ENCODE measurements around the gene KLHL26.

KLHL26 gene

DNA sequence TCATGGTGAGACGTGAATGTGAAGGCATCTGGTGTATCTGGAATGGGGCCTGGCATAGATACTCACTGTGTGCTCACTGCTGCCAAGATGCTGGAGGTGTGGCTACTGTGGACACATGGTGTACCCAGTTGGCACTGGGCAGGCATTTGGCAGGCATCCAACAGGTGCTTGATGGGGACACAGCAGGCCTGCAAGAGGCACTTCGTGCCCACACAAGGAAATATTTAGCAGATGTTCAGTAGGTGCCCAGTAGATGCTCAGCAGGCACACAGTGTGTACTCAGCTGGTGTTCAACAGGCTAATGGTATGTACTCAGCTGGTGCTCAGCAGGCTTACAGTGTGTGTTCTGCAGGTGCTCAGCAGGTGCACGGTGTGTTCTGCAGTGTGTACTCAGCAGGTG, 60.9 kb downstream of the KLHL26 start:
- DNase-seq = peak; percentile 30 to 61 (median 30)

DNA sequence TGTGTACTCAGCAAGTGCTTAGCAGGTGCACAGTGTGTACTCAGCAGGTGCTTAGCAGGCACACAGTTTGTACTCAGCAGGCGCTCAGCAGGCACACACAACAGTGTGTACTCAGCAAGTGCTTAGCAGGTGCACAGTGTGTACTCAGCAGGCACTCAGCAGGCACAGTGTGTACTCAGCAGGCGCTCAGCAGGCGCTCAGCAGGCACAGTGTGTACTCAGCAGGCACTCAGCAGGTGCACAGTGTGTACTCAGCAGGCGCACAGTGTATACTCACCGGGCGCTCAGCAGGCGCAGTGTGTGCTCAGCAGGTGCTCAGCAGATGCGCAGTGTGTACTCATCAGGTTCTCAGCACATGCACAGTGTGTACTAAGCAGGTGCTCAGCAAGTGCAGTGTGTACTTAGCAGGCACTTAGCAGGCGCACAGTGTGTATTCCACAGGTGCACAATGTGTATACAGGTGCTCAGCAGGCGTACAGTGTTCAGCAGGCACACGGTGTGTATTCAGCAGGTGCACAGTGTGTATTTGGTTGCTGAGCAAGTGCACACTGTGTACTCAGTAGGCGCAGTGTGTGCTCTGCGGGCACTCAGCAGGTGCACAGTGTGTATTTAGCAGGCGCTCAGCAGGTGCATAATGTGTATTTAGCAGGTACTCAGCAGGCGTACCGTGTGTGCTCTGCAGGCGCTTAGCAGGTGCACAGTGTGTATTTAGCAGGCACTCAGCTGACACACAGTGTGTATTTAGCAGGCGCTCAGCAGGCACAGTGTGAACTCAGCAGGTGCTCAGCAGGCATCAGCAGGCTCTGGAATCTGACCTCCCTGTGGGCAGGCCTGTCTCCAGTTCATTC, 61.7 kb downstream of the KLHL26 start:
- peak in 2 of 3 experiments; percentile 24 to 39 for DNase-seq

DNA sequence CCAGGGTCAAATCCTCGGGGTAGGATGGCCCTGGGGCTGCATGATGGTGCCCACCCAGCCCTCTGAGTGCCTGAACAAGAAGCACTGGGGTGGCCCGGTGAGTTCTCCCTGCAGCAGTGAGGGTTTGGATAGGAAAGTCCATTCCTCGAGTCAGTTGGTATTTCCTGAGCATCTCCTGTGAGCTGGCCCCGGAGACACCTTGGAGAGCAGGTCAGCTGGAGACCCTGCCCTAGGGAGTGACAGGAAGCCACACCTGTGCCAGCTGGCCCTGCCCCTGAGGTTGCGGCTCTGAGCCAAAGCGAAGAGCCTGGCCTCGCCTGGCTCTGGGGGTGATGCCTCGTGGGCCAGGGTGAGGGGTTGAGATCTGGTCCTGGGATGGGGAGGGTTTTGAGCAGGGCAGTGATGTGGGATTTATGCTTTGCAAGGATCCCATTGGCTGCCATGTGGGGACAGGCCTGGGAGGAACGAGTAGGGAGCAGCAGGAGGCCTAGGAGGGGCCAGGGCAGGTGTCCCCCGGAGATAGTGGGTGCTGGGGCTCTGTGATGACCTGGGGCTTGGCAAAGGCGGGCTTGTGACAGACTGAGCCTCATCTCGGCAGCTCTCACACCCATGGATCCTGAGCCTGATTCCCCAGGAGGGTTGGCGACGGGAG, 62.7 kb downstream of the KLHL26 start:
- DNase-seq = no peak

DNA sequence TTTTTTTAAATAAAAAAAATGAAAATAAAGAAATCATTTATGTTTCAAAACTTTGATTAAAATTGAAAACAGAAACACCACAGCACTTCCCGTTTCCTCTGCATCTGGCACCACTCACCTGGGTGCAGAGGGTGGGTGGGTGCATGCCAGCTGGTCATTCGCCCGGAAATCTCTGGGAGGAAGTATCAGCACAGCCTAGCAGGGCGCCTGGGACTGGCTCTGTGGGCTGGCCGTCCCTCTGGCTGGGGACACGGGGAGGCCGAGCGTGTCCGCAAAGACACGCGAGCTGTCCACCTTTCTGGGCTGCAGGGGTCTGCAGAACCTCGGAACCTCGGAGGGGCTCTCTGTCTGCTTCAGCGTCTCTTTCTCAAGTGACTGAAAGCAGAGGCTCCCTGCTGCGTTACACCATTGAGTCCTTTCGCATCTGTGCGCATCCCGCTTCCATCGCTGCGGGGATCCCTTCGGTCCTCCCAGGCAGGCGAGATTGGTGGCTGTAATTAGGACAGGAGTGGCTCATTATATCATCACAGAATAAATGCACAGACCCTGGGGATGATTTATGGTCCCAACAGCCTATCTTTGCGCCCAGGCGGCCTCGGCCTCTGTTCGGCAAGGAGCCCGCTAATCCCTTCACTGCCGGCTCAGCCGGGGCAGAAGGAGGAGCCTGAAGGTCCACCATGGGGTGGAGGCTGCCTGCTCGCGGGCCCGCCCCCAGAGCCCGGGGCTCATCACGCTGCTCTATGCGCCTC, 63.8 kb downstream of the KLHL26 start:
- peak; percentile 79 to 99 (median 94) for DNase-seq

DNA sequence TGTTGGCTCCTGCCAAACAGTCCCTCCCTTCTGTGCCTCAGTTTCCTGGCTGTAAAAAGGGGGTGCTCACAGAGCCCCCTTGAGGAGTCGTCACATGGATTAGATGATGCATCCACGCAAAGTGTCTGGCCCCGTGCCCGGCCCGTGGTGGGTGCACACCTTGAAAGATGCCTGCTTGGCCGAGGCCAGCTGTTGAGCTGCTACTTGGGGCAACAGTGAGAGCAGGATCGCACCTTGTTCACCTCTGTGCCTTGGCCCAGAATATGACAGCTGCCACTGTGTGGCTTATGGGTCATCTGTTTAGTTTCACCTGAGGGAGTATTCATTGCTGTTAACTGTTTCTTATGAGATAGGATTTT, 64.4 kb downstream of the KLHL26 start:
- peak in 1 of 3 experiments; percentile 77 for DNase-seq

DNA sequence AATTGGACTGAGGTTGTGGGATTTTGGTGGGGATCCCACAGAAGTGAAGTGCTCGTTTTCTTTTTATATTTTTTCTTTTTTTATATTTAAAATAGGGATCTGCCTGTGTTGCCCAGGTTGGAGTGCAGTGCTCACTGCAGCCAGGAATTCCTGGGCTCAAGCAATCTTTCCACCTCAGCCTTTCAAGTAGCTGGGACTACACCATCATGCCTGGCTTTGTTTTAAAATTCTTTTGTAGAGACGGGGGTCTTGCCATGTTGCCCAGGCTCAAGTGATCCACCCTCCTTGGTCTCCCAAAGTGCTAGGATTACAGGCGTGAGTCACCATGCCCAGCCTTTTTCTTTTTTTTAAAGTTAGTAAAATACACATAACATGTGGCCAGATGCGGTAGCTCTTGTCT, 67.2 kb downstream of the KLHL26 start:
- DNase-seq = no peak

DNA sequence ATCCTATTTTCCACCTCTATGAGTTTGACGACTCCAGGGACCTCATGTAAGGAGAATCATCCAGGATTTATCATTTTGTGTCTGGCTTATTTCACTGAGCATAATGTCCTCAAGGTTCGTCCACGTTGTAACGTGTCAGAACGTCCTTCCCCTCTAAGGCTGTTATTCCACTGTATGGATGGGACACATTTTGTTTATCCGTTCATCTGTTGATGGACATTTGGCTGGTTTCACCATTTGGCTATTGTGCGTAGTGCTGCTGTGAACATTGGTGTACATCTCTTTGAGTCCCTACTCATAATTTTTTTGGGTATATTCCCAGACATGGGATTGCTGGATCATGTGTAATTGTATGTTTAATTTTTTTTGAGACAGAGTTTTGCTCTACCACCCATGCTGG, 68.1 kb downstream of the KLHL26 start:
- no peak for DNase-seq

DNA sequence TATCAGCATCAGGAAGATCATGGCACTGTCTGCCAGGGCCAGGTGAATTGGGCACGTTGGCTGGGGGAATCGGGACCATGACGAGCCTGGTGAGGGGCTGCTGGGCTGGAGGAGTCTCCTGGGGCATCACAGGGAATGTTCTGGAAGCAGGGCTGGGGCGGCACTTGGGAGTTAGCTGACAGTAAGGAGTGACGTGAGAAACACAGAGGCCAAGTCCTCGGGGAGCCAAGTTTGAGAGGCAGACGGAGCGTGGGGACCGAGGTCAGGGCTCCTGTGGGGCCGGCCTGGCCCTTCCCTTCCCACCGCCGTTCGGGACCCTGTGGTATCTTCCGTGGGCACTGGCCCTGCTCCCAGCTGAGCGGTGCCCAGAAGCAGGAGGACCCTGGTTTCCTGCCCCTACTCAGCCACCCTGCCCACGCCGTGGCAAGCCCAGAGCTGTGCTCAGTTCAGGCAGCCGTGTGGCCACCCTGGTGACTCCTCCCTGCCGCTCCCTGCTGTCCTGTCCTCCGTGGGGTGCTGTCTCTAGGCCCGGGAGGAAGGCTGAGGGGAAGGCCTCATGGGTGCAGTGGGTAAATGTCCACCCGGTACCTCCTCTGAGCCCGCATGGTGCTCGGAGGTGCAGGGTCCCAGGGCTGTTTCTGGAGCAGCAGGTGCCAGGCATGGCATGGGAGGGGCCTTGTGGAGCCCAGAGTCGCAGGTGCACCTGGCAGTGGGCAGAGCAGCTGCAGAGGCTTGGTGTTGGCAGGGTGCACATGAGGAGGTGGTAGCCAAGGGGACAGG, 71.8 kb downstream of the KLHL26 start:
- DNase-seq = peak; percentile 3 to 77 (median 72)

DNA sequence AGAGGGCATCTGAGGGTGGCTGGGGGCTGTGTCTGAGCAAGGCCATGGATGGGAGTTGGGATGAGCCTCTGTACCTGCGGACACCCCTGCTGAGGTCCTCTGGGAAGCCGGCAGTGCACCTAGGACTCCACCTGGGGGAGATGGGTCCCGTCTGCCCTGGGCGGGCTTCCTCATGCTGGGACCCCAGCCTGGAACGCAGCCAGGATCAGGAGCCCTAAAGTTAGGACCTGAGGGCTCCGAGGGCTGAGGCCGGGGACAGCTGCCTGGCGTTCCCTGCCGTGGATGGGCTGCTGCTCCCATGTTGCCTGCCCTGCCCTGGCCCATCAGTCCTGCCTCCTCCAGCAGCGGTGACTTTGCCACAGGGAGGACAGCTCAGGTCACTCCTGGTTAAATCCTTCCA, 72.7 kb downstream of the KLHL26 start:
- DNase-seq = no peak

DNA sequence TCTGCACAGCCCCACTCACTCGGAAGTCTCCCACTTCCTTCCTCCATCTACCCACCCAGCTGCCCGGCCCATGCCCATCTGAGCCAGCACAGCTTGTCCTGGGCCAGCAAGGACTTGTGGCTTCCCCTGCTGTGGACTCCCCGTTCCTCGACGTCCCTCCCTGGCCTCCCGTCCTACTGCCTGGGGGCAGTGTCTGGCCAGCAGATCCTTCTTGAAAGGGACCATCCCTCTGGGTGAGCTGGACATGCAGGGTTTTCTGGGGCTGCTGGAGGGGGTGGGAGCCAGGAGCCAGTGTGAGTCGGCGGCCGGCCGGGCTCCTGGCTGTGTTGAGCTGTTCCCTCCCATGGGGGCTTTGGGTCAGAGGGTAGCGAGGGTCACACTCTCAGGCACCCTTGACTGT, 73.4 kb downstream of the KLHL26 start:
- no peak for DNase-seq

DNA sequence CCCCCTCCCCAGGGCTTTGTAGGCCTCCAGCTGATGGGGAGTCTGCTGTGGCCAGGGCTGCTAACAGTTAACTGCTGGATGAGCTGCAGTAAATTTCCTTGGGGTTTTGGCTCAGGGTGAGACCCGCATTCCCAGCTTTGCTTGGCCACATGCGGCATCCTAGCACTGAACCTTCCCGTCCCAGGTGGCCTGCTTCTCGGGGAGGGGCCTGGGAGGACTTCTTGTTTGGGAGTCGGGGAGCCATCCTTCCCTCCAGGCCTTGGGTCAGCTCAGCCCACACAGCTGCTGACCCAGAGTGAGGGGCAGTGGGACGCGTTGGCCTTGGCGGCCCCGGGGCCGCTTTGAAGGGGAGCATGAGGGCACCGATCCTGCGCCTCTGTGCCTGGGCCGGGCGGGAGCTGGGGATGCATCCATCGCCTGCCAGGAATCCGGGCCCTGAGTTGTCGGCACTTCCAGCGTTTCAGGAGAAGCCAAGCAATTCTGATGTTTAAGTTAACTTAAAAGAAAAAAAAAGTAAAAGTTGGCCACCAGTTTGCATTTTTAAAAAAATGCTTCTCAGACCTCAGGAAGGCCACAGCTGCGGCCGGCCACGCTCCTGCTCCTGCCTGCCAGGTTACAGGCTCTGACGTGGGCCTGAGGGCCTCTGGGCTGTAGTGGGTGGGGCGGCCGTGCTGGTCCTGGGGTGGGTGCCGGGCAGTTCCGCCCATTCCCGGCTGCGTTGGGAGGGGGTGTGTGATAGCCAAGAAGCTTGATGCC, 74.3 kb downstream of the KLHL26 start:
- no peak for DNase-seq

DNA sequence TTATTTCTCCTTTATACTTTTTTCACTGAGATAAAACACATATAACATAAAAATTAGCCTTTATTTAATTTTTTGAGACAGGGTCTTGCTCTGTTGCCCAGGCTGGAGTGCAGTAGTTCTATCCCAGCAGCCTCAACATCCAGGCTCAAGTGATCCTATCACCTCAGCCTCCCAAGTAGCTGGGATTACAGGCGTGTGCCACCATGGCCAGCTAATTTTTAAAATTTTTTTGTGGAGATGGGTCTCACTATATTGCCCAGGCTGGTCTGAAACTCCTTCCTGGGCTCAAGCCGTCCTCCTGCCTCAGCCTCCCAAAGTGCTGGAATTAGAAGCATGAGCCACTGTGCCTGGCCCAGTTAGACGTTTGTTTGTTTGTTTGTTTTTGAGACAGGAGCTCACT, 75.1 kb downstream of the KLHL26 start:
- no peak for DNase-seq

DNA sequence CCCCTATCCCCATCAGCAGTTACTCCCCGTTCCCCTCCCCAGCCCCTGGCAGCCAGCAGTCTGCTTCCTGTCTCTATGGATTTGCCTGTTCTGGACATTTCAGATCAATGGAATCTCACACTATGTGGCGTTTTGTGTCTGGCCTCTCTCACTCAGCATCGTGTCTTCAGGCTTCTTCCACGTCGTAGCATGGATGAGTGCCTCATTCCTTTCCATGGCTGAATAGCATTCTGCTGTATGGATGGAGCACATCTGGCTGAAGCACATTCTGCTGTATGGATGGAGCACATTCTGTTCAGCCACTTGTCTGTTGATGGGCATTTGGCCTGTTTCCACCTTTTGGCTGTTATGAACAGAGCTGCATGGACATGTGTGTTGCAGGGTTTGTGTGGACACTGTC, 76.2 kb downstream of the KLHL26 start:
- no peak for DNase-seq

DNA sequence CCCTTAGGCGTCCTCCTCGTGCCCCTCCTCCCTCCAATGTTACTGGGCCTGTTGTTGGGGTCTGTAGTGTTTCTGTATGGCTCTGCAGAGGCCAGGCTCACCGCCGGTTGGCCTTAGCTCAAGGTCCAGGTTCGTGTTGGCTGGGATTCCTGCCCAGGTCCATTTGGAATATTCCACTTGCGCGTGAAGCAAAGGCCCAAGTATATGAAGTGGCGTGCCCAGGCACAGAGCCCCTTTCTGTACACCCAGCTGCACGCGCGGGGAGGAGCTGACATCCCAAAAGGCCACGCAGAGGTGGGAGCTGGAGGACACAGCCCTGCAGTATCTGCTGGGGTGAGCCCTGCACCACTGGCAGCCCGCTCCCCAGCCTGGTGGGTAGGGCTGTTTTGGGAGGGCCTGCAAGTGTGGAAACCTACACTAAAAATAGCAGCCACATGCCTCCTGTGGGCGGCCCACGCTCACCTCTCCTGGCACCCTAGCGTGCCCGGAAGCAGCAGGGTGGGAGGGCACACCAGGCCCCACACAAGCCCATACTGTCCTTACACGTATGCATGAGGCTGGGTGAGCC, 76.8 kb downstream of the KLHL26 start:
- no peak for DNase-seq

DNA sequence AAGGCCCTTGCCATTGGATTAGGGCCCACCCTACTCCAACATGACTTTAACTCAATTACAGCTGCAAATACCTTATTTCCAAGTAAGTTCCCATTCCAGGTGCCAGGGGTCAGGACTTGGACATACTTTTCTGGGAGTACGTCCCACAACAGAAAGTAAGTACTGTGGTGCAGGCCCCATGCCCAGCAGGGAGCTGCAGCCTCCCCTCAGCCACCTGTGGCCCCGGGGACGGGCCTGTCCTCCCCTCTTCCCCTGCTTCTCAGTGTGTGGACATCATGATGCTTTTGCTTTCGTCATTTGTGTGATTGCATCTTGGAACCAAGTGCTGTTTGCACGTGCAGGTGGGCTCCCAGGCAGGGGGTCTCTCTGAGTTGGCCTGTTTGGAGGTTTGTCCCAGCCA, 78.6 kb downstream of the KLHL26 start:
- no peak for DNase-seq

DNA sequence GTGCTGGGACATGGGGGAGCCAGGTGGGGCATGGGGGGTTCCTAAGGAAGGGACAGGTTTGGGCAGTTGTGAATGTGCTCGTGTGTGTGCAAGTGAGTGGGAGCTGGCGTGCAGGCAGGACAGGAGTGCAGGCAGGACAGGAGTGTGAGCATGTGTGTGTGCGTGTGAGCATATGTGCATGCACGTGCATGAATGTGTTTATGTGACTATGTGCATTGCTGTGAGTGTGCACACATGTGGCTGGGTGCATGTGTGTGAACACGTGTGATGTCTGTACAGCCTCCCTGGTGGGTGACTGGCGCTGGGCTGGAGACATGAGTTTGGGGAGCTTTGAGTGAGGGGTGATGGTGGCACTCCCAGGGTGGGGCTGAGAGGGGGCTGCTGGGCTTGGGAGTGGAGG, 80.0 kb downstream of the KLHL26 start:
- DNase-seq = no peak

DNA sequence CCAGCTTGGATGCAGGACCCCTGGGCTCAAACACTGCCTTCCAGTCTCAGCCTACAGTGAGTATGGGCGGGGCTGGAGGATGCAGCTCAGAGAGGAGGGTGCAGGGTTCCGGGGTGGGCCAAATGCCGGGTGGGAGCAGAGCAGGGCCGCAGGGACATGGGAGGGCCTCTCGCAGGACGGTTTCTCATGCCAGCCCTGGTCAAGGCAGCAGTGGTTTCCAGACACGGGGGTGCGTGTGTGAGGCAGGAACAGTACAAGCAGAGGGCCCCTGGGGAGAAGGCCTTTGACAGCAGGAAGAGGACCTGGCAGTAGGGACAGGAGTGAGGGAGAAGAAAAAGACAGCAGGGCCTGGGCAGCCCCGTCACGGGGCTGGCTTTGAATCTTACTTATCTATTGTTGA, 80.8 kb downstream of the KLHL26 start:
- DNase-seq = no peak

DNA sequence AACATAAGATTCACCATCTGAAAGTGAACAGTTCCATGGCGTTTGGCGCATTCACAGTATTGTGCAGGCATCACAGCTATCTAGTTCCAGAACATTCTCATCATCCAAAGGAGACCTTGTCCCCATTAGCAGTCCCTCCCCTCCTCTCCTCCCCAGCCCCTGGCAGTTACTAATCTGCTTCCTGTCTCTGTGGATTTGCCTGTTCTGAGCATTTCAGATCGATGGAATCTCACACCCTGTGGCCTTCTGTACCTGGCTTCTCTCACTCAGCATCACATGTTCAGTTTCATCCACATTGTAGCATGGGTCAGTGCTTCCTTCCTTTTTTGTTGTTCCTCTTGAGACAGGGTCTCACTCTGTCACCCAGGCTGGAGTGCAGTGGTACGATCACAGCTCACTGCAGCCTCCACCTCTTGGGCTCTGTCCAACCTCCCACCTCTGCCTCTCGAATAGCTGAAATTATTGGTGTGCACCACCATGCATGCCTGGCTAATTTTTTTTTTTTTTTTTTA, 81.2 kb downstream of the KLHL26 start:
- no peak for DNase-seq

DNA sequence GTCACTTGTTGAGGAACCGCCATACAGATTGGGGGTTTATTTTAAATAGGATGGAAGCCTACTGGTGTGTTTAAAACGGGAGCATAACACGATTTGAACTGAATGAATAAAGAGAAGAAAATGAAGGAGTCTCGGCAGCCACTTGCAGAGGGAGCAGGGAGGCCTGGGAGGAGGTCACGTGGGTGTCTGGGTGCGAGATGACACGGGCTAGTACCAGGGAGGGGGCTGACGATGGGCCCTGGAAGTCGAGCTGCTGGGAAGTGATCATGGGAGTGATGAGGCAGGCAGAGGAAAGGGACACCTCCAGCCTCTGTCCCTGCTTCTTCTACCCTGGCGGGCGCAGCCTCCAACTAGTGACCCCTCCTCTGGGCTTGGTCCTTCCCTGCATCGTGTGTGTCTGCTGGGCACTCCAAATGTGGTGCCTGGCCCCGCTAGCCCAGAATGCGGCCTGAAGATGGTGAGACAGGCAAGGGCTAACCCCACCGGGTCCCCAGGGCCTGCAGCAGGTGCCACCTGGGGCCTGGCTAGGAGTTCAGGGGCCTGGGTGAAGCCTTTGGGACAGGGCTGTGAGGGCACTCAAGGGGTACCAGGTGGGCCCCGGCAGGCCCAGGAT, 82.1 kb downstream of the KLHL26 start:
- no peak for DNase-seq

DNA sequence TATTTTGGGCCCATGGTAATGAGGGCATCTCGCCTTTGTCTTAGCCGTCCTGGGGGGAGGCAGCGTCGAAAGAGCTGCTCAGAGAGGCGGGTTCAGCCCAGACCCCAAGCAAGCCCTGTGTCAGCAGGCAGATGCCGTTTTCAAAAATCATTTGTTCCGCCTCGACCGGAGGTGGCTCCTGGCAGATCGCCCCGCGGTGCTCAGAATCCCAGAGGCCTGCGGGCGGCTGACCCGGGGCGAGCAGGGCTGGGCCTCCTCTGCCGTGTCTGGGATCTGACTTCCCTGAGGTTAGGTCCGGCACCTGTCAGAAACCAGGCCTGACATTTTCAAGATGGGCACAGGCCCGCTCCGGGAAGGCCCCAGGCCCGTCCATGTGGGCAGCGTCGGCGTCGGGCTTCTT, 82.7 kb downstream of the KLHL26 start:
- no peak for DNase-seq

Data from NCI-H1417 (cell line).